Peyer's patch (tissue), 4 donors: Measurements from ENCODE around the gene GTF2E1. TPM values are rescaled to one million over a fixed set of nuclear protein-coding genes. Genes with fewer than 3 reads are reported as not detected.

ENCODE experiments used
- DNase-seq, 3 donors: peaks; one replicate each; pipeline ENCODE4 v3.0.0-alpha.2; 2017 to 2019
- H3K27ac ChIP-seq, 4 donors: fragments of 200-600 bp; sonication (generic); one replicate each; pipeline ENCODE4 v1.5.1; 2016 to 2019
- H3K27me3 ChIP-seq, 2 donors: fragments of 200-600 bp; sonication (generic); one replicate each; pipeline ENCODE4 v1.5.1; 2019
- H3K36me3 ChIP-seq, 3 donors: fragments of 200-600 bp; sonication (generic); one replicate each; pipeline ENCODE4 v1.5.1; 2016 to 2019
- H3K4me1 ChIP-seq, 4 donors: fragments of 200-600 bp; sonication (generic); one replicate each; pipeline ENCODE4 v1.5.1; 2016 to 2019
- H3K4me3 ChIP-seq, 4 donors: fragments of 200-600 bp; sonication (generic); 1 replicate in 3 of 4; 2 replicates in 1 of 4; pipeline ENCODE4 v1.5.1; 2016 to 2019; ENCODE audit warnings: mild to moderate bottlenecking in 1 of 4
- H3K9me3 ChIP-seq, 4 donors: fragments of 200-600 bp; sonication (generic); one replicate each; pipeline ENCODE4 v1.5.1; 2016 to 2019; ENCODE audit warnings: mild to moderate bottlenecking in 1 of 4
- POLR2A ChIP-seq, 2 donors: fragments of 450-650 bp; IDR thresholded peaks; one replicate each; pipeline ENCODE4 v1.5.1; 2017; ENCODE audit warnings: antibody characterized with exemption in 2 of 2, mild to moderate bottlenecking in 2 of 2, moderate library complexity in 2 of 2
- small RNA-seq, 2 donors: library from RNA; depleted of rRNA; stranded (forward); fragments of <200 nt; gene quantifications; one replicate each; pipeline ENCODE3, GENCODE V24; 2016
- total RNA-seq, 4 donors: library from RNA; depleted of rRNA; stranded (reverse); fragments of >200 nt; gene quantifications; one replicate each; pipeline ENCODE4 v1.1.0, GENCODE V29; 2016
- TF ChIP-seq, protein P1 (sequence below), 6 experiments: fragments of 450-650 bp in 4 of 6; fragments of 200-600 bp in 2 of 6; sonication (generic) in 1 of 6; IDR thresholded peaks; one replicate each; pipeline ENCODE4 v1.5.1; 2017 to 2019; ENCODE audit warnings: antibody characterized with exemption in 6 of 6, mild to moderate bottlenecking in 3 of 6, moderate library complexity in 1 of 6

Gene GTF2E1
- total RNA-seq, 4 donors from 2014 or later, result 5.4 to 32.2 (median 11.5) TPM

DNA sequence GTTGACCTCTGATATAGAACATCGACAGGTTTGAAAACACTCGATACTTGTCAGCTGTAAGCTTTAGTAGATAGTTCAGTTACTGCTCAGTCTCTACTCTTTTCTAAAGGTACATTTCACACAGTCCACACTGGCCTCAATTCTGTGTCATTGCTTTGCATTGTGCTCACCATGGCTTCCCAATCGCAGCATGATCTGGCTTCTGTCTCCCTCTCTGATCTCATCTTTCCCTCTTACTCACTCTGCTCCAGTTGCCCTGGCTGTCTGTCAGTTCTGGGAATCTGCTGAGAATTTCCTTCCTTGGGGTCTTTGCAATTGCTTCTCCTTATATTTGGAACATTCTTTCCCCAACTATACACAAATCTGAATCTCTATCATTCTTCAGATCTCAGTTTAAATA lies 80.6 kb downstream of the GTF2E1 start:
- Histone ChIP-seq H3K27me3 (no peaks in the 10 kb centered on the region), H3K9me3 (no peaks in the 10 kb centered on the region), H3K36me3 (no peaks in the 10 kb centered on the region), H3K4me3 (no peak overlapping the region), H3K4me1 (peaks cover 0 to 3% (median 0%) of the 10 kb centered on the region in 4 donors), H3K27ac (no peak overlapping the region)
- DNase-seq, result no peak
- TF ChIP-seq, protein P1, sequence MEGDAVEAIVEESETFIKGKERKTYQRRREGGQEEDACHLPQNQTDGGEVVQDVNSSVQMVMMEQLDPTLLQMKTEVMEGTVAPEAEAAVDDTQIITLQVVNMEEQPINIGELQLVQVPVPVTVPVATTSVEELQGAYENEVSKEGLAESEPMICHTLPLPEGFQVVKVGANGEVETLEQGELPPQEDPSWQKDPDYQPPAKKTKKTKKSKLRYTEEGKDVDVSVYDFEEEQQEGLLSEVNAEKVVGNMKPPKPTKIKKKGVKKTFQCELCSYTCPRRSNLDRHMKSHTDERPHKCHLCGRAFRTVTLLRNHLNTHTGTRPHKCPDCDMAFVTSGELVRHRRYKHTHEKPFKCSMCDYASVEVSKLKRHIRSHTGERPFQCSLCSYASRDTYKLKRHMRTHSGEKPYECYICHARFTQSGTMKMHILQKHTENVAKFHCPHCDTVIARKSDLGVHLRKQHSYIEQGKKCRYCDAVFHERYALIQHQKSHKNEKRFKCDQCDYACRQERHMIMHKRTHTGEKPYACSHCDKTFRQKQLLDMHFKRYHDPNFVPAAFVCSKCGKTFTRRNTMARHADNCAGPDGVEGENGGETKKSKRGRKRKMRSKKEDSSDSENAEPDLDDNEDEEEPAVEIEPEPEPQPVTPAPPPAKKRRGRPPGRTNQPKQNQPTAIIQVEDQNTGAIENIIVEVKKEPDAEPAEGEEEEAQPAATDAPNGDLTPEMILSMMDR (IDR thresholded peaks at IDR 0.05), result no peak
- no peak for TF ChIP-seq POLR2A (IDR thresholded peaks at IDR 0.05)

DNA sequence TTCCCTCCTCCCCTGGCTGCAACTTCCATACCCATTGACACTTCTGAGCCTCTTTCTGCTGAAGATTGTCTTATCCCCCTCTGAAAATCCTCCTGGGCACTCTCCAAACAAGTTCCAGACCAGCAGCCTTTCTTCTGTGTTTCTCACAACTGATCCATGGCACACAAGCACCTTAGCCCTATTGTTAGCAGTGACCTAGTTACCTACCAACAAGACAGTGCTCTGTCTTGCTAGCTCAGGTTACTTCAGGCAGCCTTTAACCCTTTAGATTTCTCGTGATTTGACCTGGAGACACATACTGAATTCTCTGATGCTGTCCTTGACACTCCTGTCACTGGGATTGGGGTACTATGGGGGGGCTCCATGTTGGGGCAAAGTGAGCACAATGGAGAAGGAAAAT lies 82.1 kb downstream of the GTF2E1 start:
- Histone ChIP-seq H3K4me1 (peaks cover 0 to 3% (median 0%) of the 10 kb centered on the region in 4 donors), H3K27ac (no peak overlapping the region), H3K4me3 (no peak overlapping the region), H3K27me3 (no peaks in the 10 kb centered on the region), H3K9me3 (no peaks in the 10 kb centered on the region), H3K36me3 (no peaks in the 10 kb centered on the region)
- TF ChIP-seq, protein P1 (IDR thresholded peaks at IDR 0.05), result no peak
- TF ChIP-seq POLR2A (IDR thresholded peaks at IDR 0.05), result no peak
- no peak for DNase-seq

DNA sequence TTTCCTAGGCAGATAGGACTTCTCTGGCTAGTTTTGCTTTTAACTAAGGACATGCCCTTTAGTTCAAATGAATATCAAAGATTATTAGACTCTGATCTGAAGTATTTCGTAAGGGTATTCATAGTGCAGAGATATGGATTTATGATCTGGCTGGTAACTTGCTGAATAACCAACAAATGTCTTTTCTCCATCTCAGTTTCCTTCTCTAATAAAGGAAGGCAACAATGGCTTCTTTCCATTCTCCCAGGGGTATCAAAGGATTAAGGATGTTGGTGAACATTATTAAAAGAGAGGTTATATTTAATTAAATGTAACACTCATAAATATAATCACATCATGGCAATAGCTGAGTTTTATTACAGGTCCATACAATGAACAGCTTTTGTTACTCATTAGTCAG lies 86.3 kb downstream of the GTF2E1 start:
- no peak for DNase-seq
- H3K4me3 ChIP-seq, result no peak overlapping the region
- no peaks in the 10 kb centered on the region for H3K27me3 ChIP-seq
- H3K27ac ChIP-seq, result no peak overlapping the region
- no peaks in the 10 kb centered on the region for H3K4me1 ChIP-seq
- H3K36me3 ChIP-seq, result no peaks in the 10 kb centered on the region
- TF ChIP-seq, protein P1 (IDR thresholded peaks at IDR 0.05), result no peak
- TF ChIP-seq POLR2A (IDR thresholded peaks at IDR 0.05), result no peak
- H3K9me3 ChIP-seq, result no peaks in the 10 kb centered on the region

DNA sequence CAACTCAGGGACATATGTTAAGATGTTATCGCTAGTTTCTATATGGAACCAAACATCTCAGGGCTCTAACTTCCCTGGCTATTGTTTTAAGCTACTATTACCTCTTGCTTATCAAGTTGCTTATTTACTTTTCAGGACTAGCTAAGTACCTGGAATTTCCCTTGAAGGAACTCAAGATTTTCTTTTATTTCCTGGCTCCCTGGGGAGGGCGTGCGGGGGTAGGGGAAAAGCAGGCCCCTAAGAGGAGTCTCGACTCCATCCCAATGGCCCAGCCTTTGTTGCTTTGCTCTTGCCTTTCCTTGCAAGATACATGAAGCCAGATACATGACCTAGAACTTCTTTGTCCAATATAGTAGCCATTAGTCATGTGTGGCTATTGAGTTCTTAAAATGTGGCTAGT lies 88.5 kb downstream of the GTF2E1 start:
- Histone ChIP-seq H3K27ac (no peak overlapping the region), H3K9me3 (no peaks in the 10 kb centered on the region), H3K4me1 (no peaks in the 10 kb centered on the region), H3K4me3 (no peak overlapping the region), H3K27me3 (no peaks in the 10 kb centered on the region), H3K36me3 (no peaks in the 10 kb centered on the region)
- DNase-seq, result no peak
- TF ChIP-seq, protein P1 (IDR thresholded peaks at IDR 0.05), result no peak
- TF ChIP-seq POLR2A (IDR thresholded peaks at IDR 0.05), result no peak

Small RNA genes lying within 50 kb of the gene (small RNA-seq; reads per million reads assigned to genes)
- gene MTCO1P29, result 0 reads per million in 2 donors
- 0 reads per million in 2 donors for gene MTCO2P29

Other genes with a start within 250 kb of the GTF2E1 start
- gene NDUFB4, start 146.4 kb upstream of the GTF2E1 start, total RNA-seq, result 100 to 1,000 TPM in 1 of 4 donors, 10 to 100 TPM in 3; 43.7 to 156 (median 79.6) TPM
- 100 to 1,000 TPM in 2 of 4 donors, 10 to 100 TPM in 2; 14.9 to 140 (median 99.8) TPM for gene HGD, start 60.5 kb upstream of the GTF2E1 start, total RNA-seq
- 10 to 100 TPM; 11.4 to 35.5 (median 14.9) TPM for gene RABL3, start 228 bp upstream of the GTF2E1 start, total RNA-seq
- gene STXBP5L, start 165.5 kb downstream of the GTF2E1 start, total RNA-seq, result 1 to 10 TPM in 1 of 4 donors, under 1 TPM in 3; under 0.01 to 1.1 (median 0.22) TPM